ENCODE results near the gene MIDN.
A peak's percentile ranks its signal among the peaks of the same experiment; 100 is the strongest.

Gene MIDN

DNA sequence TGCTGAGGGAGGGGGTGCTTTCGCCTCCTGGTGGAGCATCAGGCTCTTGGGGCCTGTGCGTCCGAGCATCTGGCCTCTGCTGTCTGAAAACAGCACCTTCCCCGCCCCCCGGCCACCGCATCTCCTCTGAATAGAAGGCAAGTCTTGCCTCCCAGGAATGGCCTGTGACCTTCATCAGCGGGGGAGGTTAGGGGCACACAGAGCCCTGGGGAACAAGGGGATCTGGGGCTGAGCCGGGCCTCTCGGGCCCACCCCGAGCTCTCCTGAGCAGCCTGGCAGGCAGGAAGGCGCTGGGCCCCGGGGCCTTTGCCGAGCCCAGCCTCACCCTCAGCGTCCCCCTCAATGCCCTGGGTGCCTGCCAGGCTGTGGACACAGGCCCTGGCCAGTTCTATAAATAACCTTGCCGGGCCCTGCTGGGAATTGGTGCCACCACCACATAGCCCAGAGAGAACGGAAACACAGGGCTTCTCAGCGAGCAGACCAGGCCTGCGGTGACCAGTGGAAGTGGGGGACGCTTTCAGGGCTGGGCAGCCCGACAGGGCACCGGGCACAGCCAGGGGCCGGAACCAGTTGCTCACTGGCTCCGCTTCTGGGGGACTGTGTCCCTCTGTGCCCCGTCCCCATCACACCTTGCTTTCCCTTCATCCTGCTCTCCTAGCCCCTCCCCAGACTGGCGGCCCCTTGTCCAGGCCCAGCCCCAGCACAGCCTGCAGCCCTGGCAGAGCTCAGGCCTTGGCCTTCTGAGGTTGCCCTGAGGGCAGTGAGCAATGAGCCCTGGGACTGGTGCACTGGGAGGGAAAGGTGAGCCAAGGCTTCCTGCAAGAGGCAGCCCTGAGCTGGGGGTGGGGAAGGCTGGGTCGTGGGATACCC is 33.3 kb upstream of the MIDN start:
- DNase-seq, result no peak
- Histone ChIP-seq H3K27ac (peak overlapping the region; percentile 25), H3K27me3 (replicated peaks) (no peaks in the 10 kb centered on the region), H3K36me3 (replicated peaks) (peaks cover 5% of the 10 kb centered on the region), H3K4me3 (ENCODE audit: low read depth, low read length) (no peak overlapping the region)
- in situ Hi-C loops (cut with HindIII; ENCODE audit: low pct_ligation_motif_present, low sequenced_read_pairs), result no loop called here
- TF ChIP-seq, protein P1, sequence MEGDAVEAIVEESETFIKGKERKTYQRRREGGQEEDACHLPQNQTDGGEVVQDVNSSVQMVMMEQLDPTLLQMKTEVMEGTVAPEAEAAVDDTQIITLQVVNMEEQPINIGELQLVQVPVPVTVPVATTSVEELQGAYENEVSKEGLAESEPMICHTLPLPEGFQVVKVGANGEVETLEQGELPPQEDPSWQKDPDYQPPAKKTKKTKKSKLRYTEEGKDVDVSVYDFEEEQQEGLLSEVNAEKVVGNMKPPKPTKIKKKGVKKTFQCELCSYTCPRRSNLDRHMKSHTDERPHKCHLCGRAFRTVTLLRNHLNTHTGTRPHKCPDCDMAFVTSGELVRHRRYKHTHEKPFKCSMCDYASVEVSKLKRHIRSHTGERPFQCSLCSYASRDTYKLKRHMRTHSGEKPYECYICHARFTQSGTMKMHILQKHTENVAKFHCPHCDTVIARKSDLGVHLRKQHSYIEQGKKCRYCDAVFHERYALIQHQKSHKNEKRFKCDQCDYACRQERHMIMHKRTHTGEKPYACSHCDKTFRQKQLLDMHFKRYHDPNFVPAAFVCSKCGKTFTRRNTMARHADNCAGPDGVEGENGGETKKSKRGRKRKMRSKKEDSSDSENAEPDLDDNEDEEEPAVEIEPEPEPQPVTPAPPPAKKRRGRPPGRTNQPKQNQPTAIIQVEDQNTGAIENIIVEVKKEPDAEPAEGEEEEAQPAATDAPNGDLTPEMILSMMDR (IDR thresholded peaks at IDR 0.05; ENCODE audit: low read depth, low read length, missing control alignments), result peak; percentile 41

DNA sequence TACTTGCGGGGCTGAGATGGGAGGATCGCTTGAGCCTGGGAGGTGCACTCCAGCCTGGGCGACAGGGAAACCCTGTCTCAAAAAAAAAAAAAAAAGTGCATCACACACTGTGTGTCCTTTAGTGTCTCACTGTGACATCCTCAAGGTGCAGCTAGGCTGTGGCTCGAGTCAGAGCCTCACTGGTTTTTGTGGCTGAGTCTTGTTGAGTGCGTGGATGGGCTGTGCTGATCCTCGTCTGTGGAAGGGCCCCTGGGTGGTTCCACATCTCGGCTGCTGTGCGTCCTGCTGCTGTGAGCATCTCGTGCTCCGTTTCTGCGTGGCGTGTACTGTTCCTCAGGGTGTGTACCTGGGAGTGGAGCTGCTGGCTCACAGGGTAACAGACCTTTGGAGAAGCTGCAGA is 31.6 kb upstream of the MIDN start:
- Histone ChIP-seq H3K27me3 (replicated peaks) (no peaks in the 10 kb centered on the region), H3K4me3 (ENCODE audit: low read depth, low read length) (no peak overlapping the region), H3K36me3 (replicated peaks) (peaks cover 13% of the 10 kb centered on the region), H3K27ac (no peak overlapping the region)
- in situ Hi-C loops (cut with HindIII; ENCODE audit: low pct_ligation_motif_present, low sequenced_read_pairs), result no loop called here
- TF ChIP-seq, protein P1 (IDR thresholded peaks at IDR 0.05; ENCODE audit: low read depth, low read length, missing control alignments), result no peak
- DNase-seq, result no peak

DNA sequence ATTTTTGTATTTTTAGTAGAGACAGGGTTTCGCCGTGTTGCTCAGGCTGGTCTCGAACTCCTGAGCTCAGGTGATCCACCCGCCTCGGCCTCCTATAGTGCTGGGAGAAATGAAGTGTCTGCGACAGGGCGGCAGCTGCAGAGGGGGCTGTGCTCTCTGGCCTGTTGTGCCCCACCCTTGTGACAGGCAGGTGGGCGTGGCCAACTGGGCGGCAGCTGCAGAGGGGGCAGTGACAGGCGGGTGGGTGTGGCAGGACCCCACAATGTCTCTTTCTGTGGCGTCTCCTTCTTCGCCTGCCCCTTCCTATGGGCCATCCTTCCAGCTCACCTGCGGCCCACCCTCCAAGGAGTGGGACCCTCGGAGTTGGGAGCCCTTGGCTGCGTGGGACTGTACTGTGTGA is 31.0 kb upstream of the MIDN start:
- H3K27ac ChIP-seq, result no peak overlapping the region
- H3K4me3 ChIP-seq (ENCODE audit: low read depth, low read length), result no peak overlapping the region
- peaks cover 13% of the 10 kb centered on the region for H3K36me3 ChIP-seq (replicated peaks)
- H3K27me3 ChIP-seq (replicated peaks), result no peaks in the 10 kb centered on the region
- TF ChIP-seq, protein P1 (IDR thresholded peaks at IDR 0.05; ENCODE audit: low read depth, low read length, missing control alignments), result no peak
- no peak for DNase-seq
- in situ Hi-C loops (cut with HindIII; ENCODE audit: low pct_ligation_motif_present, low sequenced_read_pairs), result no loop called here

DNA sequence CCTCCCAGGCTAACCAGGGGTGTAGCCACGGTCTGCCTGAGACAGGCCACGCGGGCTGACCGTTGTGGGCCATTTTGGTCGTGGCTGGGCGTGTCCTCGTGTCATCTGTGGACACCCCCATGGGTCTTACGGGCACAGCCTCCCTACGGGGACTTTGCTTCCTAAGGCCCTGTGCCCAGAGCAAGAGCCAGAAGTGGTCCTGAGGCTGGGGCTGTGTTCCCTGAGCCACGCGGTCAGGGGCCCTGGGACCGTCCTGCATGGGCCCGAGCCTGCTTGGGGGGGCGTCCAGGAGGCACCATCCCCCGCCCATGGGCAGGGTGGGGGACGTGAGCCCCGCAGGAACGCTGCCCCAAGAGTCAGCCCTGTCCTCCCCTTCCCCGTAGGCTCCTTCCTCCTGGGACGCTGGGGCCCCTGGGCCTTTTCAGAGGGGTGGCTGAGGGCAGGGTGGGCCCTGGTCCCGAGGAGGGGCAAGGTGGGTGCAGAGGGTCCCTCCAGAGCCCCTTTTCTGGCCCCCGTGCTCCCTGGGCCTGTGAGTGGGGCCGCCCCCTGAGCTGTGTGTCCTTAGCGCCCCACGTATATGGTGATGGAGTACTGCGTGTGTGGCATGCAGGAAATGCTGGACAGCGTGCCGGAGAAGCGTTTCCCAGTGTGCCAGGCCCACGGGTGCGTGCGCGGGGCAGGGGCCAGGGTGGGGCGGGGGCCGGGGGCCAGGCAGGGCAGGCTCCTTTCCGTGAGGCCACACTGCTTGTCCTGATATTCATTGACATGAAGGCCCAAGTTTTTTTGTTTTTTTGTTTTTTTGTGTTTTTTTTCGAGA is 29.4 kb upstream of the MIDN start:
- Histone ChIP-seq H3K36me3 (replicated peaks) (peaks cover 17% of the 10 kb centered on the region), H3K27ac (no peak overlapping the region), H3K27me3 (replicated peaks) (no peaks in the 10 kb centered on the region), H3K4me3 (ENCODE audit: low read depth, low read length) (no peak overlapping the region)
- no peak for DNase-seq
- in situ Hi-C loops (cut with HindIII; ENCODE audit: low pct_ligation_motif_present, low sequenced_read_pairs), result no loop called here
- TF ChIP-seq, protein P1 (IDR thresholded peaks at IDR 0.05; ENCODE audit: low read depth, low read length, missing control alignments), result no peak

DNA sequence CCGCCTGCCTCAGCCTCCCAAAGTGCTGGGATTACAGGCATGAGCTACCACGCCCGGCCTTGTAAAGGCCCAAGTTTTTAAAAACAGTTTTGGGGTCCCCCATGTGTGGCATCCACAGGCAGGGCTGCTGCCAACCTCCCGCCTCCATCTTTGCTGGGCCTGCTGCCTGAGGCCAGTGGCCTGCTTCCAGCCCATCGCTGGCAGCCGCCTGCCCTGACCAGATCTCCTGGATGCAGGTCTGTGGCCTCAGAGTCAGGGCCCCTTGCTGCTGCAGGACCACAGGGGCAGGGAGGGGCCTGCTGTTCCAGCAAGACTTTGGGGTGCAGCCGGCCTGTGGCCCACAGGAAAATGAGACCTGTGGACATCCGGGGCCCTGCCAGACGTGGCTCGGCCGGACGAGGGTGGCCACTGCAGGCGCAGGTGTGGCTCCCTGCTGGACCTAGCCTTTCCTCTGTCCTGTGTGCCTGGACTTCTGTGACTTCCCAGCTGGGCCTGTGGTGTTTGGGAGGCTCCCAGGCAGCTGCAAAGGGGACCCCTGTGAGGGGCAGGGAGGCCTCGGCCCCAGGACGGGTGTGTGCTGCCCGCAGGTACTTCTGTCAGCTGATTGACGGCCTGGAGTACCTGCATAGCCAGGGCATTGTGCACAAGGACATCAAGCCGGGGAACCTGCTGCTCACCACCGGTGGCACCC is 28.5 kb upstream of the MIDN start:
- H3K27me3 ChIP-seq (replicated peaks), result no peaks in the 10 kb centered on the region
- H3K27ac ChIP-seq, result no peak overlapping the region
- in situ Hi-C loops (cut with HindIII; ENCODE audit: low pct_ligation_motif_present, low sequenced_read_pairs), result no loop called here
- TF ChIP-seq, protein P1 (IDR thresholded peaks at IDR 0.05; ENCODE audit: low read depth, low read length, missing control alignments), result no peak
- H3K36me3 ChIP-seq (replicated peaks), result peaks cover 17% of the 10 kb centered on the region
- no peak overlapping the region for H3K4me3 ChIP-seq (ENCODE audit: low read depth, low read length)
- DNase-seq, result no peak

All from brain microvascular endothelial cell (primary cell).